GM19193 (cell line): ENCODE measurements around the gene HLF.

ENCODE experiments used
- POLR2A ChIP-seq: IDR thresholded peaks from 4 replicates; pipeline ENCODE4 v1.6.1; 2011; ENCODE audit not compliant: insufficient read depth, insufficient read length; ENCODE audit errors: extremely low read depth

The HLF gene

GRCh38 chr17:55288356-55289105, 23.8 kb downstream of the HLF start:
- TF ChIP-seq POLR2A: no peak

- no peak for TF ChIP-seq POLR2A
Measured at GRCh38 chr17:55289106-55289446, 24.3 kb downstream of the HLF start.

- no peak for TF ChIP-seq POLR2A
Measured at GRCh38 chr17:55289978-55290377, 25.2 kb downstream of the HLF start.

GRCh38 chr17:55290492-55291113, 25.8 kb downstream of the HLF start:
- no peak for TF ChIP-seq POLR2A

DNA sequence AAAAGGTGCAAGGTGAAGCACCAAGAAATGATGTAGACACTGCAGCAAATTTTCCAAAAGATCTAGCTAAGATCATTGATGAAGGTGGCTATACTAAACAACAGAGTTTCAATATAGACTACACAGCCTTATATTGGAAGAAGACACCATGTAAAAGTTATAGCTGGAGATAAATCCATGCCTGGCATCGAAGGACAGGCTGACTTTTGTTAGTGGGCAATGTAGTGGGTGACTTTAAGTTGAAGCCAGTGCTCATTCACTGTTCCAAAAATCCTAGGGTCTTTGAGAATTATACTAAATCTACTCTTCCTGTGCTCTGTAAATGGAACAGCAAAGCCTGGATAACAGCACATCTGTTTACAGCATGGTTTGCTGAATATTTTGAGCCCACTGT, 26.4 kb downstream of the HLF start:
- no peak for TF ChIP-seq POLR2A

DNA sequence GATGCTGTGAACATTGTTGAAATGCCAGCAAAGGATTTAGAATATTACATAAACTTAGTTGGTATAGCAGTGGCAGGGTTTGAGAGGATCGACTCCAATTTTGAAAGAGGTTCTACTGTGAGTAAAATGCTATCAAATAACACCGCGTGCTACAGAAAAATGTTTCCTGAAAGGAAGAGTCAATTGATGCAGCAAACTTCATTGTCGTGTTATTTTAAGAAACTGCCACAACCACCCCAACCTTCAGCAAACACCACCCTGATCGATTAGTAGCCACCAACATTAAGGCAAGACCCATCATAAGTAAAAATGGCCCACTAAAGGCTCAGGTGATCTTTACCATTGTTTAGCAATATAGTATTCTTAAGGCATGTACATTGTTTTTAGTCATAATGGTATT, 27.3 kb downstream of the HLF start:
- no peak for TF ChIP-seq POLR2A

DNA sequence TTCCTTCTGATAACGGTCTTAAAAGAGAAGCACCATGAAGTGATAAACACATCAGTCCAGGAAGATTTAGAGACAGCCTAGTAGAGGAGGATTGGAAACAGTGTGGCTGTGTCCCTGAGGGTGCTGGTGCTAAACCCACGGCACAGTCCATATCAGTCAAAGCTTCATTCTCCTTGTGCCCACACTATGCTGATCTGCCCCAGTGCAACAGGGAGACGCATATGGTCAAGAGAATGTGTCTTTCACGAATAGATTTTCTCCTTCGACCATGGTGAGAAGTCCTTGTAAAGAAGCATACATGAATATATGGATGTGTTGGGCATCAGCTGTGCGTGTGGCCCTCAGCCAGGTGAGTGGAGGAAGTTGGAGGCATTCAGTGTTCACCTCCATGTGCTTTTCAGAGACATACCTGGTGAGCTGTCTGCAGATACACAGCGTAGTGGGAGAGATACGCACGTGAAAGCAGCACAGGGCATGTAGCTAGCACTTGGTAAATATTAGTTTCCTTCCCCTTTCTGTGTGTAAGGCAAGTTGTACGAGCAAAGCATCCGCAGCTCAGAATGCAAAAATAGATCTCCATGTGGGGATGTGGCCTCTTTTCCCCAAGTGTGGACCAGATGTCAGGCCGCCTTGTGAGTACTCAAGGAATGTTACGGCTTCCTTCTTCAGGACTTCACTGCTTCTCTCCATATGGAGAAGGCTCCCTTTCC, 29.4 kb downstream of the HLF start:
- TF ChIP-seq POLR2A: no peak

DNA sequence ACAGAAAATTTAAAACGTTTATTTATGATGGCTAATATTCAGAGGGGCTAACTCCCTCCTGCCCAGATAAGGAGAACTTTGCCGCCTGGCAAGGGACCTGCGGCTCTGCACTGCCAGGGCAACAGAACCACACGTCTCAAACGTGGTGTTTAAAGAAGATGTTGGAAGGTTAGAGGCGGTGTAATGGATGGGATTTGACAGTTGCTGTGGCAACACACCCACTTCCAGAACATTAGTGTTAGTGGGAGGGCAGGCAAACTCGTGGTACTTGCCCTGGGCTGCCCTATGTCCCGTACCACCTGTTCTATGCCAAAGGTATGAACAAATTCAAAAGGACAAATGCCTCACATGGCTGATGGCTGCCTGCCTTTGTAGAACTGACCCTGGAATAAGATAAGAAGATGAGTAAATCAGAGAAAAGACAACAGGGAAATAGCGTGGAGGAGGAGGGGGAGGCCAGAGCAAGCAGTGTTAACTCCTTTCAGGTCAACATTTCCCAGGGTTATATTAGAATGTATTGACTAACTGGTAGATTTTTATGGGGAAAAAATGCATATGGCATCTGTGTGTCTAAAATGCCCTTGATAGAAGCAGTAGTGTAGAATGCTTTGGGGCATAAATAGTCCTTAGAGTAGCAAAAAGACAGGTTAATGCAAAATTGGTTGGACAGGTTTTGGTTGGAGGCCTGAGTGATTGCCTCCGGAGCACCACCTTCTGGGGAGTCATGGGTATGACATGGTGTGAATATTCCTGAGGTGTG, 30.8 kb downstream of the HLF start:
- no peak for TF ChIP-seq POLR2A

GRCh38 chr17:55296171-55296695, 31.5 kb downstream of the HLF start:
- no peak for TF ChIP-seq POLR2A

DNA sequence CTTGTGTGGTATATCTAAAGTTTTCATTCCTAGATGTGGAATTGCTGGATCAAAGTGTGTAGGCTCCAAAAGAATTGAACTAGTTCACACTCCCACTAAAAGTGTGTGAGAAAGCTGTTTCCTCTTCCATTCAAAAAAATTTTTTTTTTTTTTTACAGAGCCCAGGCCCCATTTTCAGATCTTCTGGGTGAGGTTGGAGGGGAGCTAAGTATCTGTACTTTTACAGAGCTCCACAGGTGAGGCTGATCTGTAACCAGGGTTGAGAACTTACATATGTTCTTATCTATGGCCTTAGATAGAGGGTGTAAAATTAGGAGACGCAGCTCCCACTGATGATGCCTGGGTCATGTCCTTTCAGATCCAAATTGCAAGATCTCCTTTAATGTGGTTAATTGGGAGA, 31.9 kb downstream of the HLF start:
- no peak for TF ChIP-seq POLR2A

DNA sequence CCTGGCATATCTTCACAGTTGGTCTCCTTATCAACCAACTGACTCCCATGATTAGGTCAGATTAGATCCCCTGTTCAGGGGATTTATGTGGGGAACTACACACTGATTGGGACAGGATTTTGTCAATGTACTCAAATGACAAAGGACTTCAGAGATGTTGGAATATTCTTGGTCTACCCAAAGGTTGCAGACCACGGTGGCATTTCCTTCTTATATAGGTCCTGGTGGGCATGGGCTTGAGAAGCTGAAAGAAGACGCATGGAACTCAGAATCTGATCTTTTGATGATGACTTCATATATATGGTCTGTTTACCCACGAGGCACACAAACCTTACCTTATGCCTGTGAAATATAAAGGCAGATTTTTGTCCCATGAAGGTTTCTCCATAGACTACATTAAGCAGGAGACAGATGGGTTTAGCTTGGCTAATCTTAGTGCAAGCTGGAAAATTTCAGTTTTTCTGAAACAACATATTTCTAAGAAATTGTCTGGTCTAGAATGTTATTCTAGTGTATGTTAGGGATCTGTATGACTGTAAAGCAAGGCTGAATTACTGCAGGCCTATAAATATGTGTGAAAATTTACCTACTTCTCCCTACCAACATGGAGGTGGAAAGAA, 33.5 kb downstream of the HLF start:
- TF ChIP-seq POLR2A: no peak

DNA sequence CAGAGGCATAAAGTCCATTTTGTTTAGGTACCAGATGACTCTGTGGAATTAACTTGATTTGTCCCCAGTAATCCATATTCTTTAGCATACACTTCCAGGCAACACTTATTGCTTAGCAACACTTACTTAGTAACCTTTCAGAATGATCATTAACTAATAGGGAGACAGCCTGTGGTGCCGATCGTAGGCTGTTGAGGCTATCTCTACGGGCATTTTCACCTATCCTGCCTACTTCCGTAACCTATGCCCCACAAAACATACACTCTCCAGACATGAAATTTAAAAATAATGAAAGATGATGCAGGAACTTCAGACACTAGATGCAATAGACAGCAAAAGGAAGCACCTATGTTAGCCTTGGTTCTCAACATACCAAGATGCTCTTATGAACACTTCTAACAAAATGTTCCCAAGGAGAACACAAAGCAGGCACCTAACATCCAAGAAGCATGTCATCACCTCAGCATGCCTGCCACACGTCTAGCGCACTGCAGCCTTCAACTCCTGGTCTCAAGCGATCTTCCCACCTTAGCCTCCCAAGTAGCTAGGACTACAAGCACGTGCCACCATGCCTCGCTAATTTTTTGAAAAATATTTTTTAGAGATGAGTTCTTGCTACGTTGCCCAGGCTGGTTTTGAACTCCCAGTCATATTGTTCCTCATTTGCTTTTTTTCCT, 34.5 kb downstream of the HLF start:
- TF ChIP-seq POLR2A: no peak

- TF ChIP-seq POLR2A: no peak
Measured at GRCh38 chr17:55299890-55300289, 35.1 kb downstream of the HLF start.
